Measurements from ENCODE around the gene EPM2AIP1. TPM values are rescaled to one million over a fixed set of nuclear protein-coding genes. Genes with fewer than 3 reads are reported as not detected.

EPM2AIP1 gene
- total RNA-seq, 4 donors from 2014 or later = 9.5 to 13.7 (median 10.4) TPM

GRCh38 chr3:36945333-36945980 is 47.5 kb downstream of the EPM2AIP1 start:
- no peak for TF ChIP-seq POLR2A (IDR thresholded peaks at IDR 0.05; ENCODE audit: low read depth)
- TF ChIP-seq POLR2AphosphoS5 (IDR thresholded peaks at IDR 0.05) = no peak
- no peak for TF ChIP-seq EP300 (IDR thresholded peaks at IDR 0.05)
- TF ChIP-seq, protein P1, sequence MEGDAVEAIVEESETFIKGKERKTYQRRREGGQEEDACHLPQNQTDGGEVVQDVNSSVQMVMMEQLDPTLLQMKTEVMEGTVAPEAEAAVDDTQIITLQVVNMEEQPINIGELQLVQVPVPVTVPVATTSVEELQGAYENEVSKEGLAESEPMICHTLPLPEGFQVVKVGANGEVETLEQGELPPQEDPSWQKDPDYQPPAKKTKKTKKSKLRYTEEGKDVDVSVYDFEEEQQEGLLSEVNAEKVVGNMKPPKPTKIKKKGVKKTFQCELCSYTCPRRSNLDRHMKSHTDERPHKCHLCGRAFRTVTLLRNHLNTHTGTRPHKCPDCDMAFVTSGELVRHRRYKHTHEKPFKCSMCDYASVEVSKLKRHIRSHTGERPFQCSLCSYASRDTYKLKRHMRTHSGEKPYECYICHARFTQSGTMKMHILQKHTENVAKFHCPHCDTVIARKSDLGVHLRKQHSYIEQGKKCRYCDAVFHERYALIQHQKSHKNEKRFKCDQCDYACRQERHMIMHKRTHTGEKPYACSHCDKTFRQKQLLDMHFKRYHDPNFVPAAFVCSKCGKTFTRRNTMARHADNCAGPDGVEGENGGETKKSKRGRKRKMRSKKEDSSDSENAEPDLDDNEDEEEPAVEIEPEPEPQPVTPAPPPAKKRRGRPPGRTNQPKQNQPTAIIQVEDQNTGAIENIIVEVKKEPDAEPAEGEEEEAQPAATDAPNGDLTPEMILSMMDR (IDR thresholded peaks at IDR 0.05) = no peak
- Histone ChIP-seq H3K4me3 (peak overlapping the region; percentile 66 to 91 (median 80)), H3K36me3 (no peaks in the 10 kb centered on the region), H3K4me1 (peaks cover 5 to 41% (median 27%) of the 10 kb centered on the region in 4 donors), H3K9me3 (peaks cover 0 to 18% (median 7%) of the 10 kb centered on the region in 4 donors), H3K27ac (replicated peaks in 1 of 4) (peak overlapping the region in 3 of 4 donors; percentile 78 to 80 (median 79)), H3K27me3 (no peaks in the 10 kb centered on the region)
- intact Hi-C loops (cut with DNase I) = no loop called here
- 82% methylated on average over 21 of the region's 28 CpGs for WGBS
- no peak for DNase-seq (ENCODE audit: extremely low spot score)

- peak; percentile 94 for DNase-seq (ENCODE audit: extremely low spot score)
- Histone ChIP-seq H3K9me3 (peaks cover 0 to 18% (median 7%) of the 10 kb centered on the region in 4 donors), H3K27ac (replicated peaks in 1 of 4) (peak within 1 kb of the TSS; percentile 68 to 80 (median 78)), H3K36me3 (no peaks in the 10 kb centered on the region), H3K4me1 (peaks cover 5 to 41% (median 27%) of the 10 kb centered on the region in 4 donors), H3K4me3 (peak within 1 kb of the TSS; percentile 66 to 91 (median 80)), H3K27me3 (no peaks in the 10 kb centered on the region)
- TF ChIP-seq POLR2AphosphoS5 (IDR thresholded peaks at IDR 0.05) = peak; percentile 49 to 66
- no peak for TF ChIP-seq EP300 (IDR thresholded peaks at IDR 0.05)
- TF ChIP-seq, protein P1 (IDR thresholded peaks at IDR 0.05) = no peak
- TF ChIP-seq POLR2A (IDR thresholded peaks at IDR 0.05; ENCODE audit: low read depth) = peak; percentile 45
- intact Hi-C loops (cut with DNase I) = no loop called here
- WGBS = 28% methylated on average over 16 of the region's 68 CpGs
These were observed 48.2 kb downstream of the EPM2AIP1 start, which contains the start of gene TRANK1 for GRCh38 chr3:36944641-36945270. TRANK1 (minus strand) TSS chr3:36945054; CDS start chr3:36944809, 245 bp downstream.

- no peaks in the 10 kb centered on the region for H3K27me3 ChIP-seq
- TF ChIP-seq POLR2A (IDR thresholded peaks at IDR 0.05; ENCODE audit: low read depth) (no peak), POLR2AphosphoS5 (IDR thresholded peaks at IDR 0.05) (peak in 1 of 2 donors; percentile 37)
- H3K36me3 ChIP-seq = no peaks in the 10 kb centered on the region
- peak overlapping the region; percentile 68 to 80 (median 78) for H3K27ac ChIP-seq (replicated peaks in 1 of 4)
- H3K4me3 ChIP-seq = peak overlapping the region; percentile 66 to 91 (median 80)
- 4% methylated on average over 14 of the region's 56 CpGs for WGBS
- intact Hi-C loops (cut with DNase I) = no loop called here
- H3K4me1 ChIP-seq = peaks cover 5 to 41% (median 27%) of the 10 kb centered on the region in 4 donors
- DNase-seq (ENCODE audit: extremely low spot score) = no peak
- H3K9me3 ChIP-seq = peaks cover 0 to 18% (median 7%) of the 10 kb centered on the region in 4 donors
These were observed 48.8 kb downstream of the EPM2AIP1 start for GRCh38 chr3:36944012-36944640.

DNA sequence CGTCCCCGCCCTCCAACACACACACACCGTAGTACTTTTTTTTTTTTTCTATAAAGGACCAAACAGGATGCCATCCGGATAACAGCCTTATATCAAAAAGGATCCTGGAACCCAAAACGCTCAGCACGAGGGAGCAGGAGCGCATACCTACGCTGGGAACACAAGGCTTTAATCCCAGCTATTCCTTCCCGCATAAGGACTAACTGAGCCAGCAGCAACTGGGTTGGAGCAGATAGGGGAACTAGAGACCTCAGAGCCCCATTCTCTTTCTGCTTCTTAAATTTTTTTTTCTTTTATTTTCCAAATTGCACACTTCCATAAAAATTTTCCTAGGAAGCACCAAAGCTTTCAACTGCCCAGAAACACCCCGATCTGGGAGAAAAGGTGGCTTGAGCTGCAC is 49.3 kb downstream of the EPM2AIP1 start:
- Histone ChIP-seq H3K4me1 (peaks cover 5 to 41% (median 27%) of the 10 kb centered on the region in 4 donors), H3K27ac (replicated peaks in 1 of 4) (peak overlapping the region; percentile 68 to 80 (median 78)), H3K4me3 (peak overlapping the region; percentile 66 to 91 (median 80)), H3K9me3 (peaks cover 0 to 15% (median 7%) of the 10 kb centered on the region in 4 donors), H3K27me3 (no peaks in the 10 kb centered on the region), H3K36me3 (no peaks in the 10 kb centered on the region)
- 28% methylated on average over 10 of the region's 10 CpGs for WGBS
- DNase-seq (ENCODE audit: extremely low spot score) = no peak
- TF ChIP-seq EP300 (IDR thresholded peaks at IDR 0.05) (no peak), POLR2AphosphoS5 (IDR thresholded peaks at IDR 0.05) (no peak)
- TF ChIP-seq, protein P1 (IDR thresholded peaks at IDR 0.05) = no peak
- intact Hi-C loops (cut with DNase I) = no loop called here

Data from esophagus muscularis mucosa (tissue), 4 donors.